MCF 10A (cell line): ENCODE measurements around the gene DNAJA2. TPM values are rescaled to one million over a fixed set of nuclear protein-coding genes. Genes with fewer than 3 reads are reported as not detected.
"Not testable (repeated sequence)": the region's sequence is repeated elsewhere in the genome, so short reads cannot be mapped to it uniquely, and the experiment has no call there.

Experiments used
- BruUV-seq: library from RNA; stranded (reverse); fragments of 400-500 nt; replicated peaks from 2 replicates; lab custom pipeline; 2021; lab: Mats Ljungman, UMichigan
- CTCF ChIA-PET: fragments of 300-600 bp; sonication (Branson Sonifier 250); formaldehyde crosslinking; extraction: SDS; loops from one replicate; lab custom pipeline; 2021; ENCODE audit warnings: antibody characterized with exemption, inconsistent platforms; lab: Yijun Ruan, JAX
- POLR2A ChIA-PET: fragments of 300-600, 350-650 bp; sonication (Branson Sonifier 250); formaldehyde crosslinking; extraction: SDS; loops from one replicate; lab custom pipeline; 2020; ENCODE audit warnings: antibody characterized with exemption, inconsistent platforms; lab: Yijun Ruan, JAX
- DNase-seq: peaks from one replicate; pipeline ENCODE4 v3.0.0-alpha.2; 2018; ENCODE audit not compliant: unreplicated experiment
- H3K27ac Mint-ChIP-seq: one replicate; pipeline ENCODE4 v1.8.0; 2022; ENCODE audit warnings: mild to moderate bottlenecking, low read depth, mixed read lengths; ENCODE audit not compliant: unreplicated experiment
- H3K27me3 Mint-ChIP-seq: one replicate; pipeline ENCODE4 v1.8.0; 2022; ENCODE audit warnings: mixed read lengths; ENCODE audit not compliant: insufficient read depth, unreplicated experiment
- H3K36me3 Mint-ChIP-seq: one replicate; pipeline ENCODE4 v1.8.0; 2022; ENCODE audit warnings: mild to moderate bottlenecking, moderate library complexity, mixed read lengths; ENCODE audit not compliant: insufficient read depth, unreplicated experiment
- H3K4me1 Mint-ChIP-seq: one replicate; pipeline ENCODE4 v1.8.0; 2022; ENCODE audit warnings: mixed read lengths; ENCODE audit not compliant: insufficient read depth, unreplicated experiment
- H3K4me3 Mint-ChIP-seq: one replicate; pipeline ENCODE4 v1.8.0; 2022; ENCODE audit warnings: mild to moderate bottlenecking, moderate library complexity, mixed read lengths; ENCODE audit not compliant: unreplicated experiment
- H3K9me3 Mint-ChIP-seq: one replicate; pipeline ENCODE4 v1.8.0; 2022; ENCODE audit warnings: mixed read lengths; ENCODE audit not compliant: unreplicated experiment
- intact Hi-C: fragments of 100-400 bp; cut with micrococcal nuclease; formaldehyde crosslinking; loops from 2 replicates; pipeline ENCODE4 v1.14.1; 2022
- total RNA-seq: library from RNA; stranded (reverse); gene quantifications from 2 replicates; pipeline ENCODE4 v1.2.3, GENCODE V29; 2022
- TF ChIP-seq, protein P1 (sequence below): fragments of 200-600 bp; IDR thresholded peaks from one replicate; pipeline ENCODE4 v1.8.0; 2022; ENCODE audit warnings: antibody characterized with exemption, mild to moderate bottlenecking; ENCODE audit not compliant: unreplicated experiment

Gene DNAJA2
- total RNA-seq, 1 experiment from 2014 or later: 64.8 TPM

DNA sequence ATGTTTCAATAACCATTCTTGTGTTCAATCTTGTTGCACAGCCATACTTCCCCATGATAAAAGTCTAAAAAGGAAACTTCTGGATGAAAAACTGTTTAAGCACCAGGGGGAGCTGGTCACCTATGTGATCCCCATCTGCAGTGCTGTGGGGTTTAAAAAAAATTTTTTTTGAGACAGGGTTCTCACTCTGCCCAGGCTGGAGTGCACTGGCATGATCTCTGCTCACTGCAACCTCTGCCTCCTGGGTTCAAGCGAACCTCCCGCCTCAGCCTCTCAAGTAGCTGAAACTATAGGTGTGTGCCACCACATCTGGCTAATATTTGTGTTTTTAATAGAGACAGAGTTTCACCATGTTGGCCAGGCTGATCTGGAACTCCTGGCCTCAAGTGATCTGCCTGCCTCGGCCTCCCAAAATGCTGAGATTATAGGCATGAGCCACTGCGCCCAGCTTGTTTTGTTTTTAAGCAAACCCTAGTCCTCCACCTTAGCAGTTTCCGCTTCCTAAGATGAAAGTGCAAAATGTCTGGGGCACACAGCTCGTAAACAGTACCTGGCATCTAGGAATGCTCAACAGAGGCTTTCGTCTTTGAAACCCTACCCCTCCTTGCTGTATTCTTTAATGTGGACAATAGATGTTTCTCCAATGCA lies 25.4 kb downstream of the DNAJA2 start:
- ChIA-PET CTCF (interaction anchor here (0.5 to 3.1 kb wide), 22 partner anchors 8 to 1224 kb away, joined by 3 to 16 read pairs (median 4); no protein-coding TSS in a partner anchor), POLR2A (interaction anchor here (0.6 to 1.1 kb wide), 2 partner anchors 13 to 1347 kb away, joined by 3 read pairs; no protein-coding TSS in a partner anchor)
- TF ChIP-seq, protein P1, sequence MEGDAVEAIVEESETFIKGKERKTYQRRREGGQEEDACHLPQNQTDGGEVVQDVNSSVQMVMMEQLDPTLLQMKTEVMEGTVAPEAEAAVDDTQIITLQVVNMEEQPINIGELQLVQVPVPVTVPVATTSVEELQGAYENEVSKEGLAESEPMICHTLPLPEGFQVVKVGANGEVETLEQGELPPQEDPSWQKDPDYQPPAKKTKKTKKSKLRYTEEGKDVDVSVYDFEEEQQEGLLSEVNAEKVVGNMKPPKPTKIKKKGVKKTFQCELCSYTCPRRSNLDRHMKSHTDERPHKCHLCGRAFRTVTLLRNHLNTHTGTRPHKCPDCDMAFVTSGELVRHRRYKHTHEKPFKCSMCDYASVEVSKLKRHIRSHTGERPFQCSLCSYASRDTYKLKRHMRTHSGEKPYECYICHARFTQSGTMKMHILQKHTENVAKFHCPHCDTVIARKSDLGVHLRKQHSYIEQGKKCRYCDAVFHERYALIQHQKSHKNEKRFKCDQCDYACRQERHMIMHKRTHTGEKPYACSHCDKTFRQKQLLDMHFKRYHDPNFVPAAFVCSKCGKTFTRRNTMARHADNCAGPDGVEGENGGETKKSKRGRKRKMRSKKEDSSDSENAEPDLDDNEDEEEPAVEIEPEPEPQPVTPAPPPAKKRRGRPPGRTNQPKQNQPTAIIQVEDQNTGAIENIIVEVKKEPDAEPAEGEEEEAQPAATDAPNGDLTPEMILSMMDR: peak; percentile 61
- Mint-ChIP-seq H3K9me3 (no peaks in the 10 kb centered on the region), H3K4me3 (no peak overlapping the region), H3K36me3 (no peaks in the 10 kb centered on the region), H3K27me3 (no peaks in the 10 kb centered on the region), H3K4me1 (no peaks in the 10 kb centered on the region), H3K27ac (no peak overlapping the region)
- DNase-seq: peak; percentile 57
- no TSS peak for BruUV-seq
- intact Hi-C loops: loop anchor here (1.0 to 5.0 kb wide), 4 partner anchors 70 to 1674 kb away; partner anchors contain the start of gene NETO2

GRCh38 chr16:46944713-46945112 lies 28.8 kb downstream of the DNAJA2 start:
- H3K27me3 Mint-ChIP-seq, H3K4me3 Mint-ChIP-seq, BruUV-seq, H3K4me1 Mint-ChIP-seq, H3K36me3 Mint-ChIP-seq, H3K9me3 Mint-ChIP-seq, H3K27ac Mint-ChIP-seq, POLR2A ChIA-PET, DNase-seq: not testable (repeated sequence)
- intact Hi-C loops: loop anchor here (5.0 kb wide), 1 partner anchor 1678 kb away; no protein-coding TSS in a partner anchor
- CTCF ChIA-PET: interaction anchor here (4.3 kb wide), 1 partner anchor 14 kb away, joined by 35 read pairs; no protein-coding TSS in a partner anchor

DNA sequence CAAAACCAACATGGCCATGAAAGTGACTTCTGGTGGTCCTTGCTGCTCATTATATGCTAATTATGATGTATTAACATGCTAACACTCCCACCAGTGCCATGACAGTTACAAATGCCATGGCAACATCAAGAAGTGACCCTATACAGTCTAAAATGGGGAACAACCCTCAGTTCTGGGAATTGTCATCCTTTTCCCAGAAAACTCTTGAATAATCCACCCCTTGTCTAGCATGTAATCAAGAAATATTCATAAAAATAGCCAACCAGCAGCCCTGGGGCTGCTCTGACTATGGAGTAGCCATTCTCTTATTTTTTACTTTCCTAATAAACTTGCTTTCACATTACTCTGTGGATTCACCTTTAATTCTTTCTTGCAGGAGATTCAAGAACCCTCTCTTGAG lies 35.9 kb downstream of the DNAJA2 start:
- no peaks in the 10 kb centered on the region for H3K27me3 Mint-ChIP-seq
- ChIA-PET CTCF (interaction anchor here (0.7 to 3.5 kb wide), 3 partner anchors 8 to 264 kb away, joined by 3 to 14 read pairs (median 4); no protein-coding TSS in a partner anchor), POLR2A (no interaction called here)
- H3K4me1 Mint-ChIP-seq: no peaks in the 10 kb centered on the region
- TF ChIP-seq, protein P1: no peak
- H3K27ac Mint-ChIP-seq: no peak overlapping the region
- intact Hi-C loops: no loop called here
- no peaks in the 10 kb centered on the region for H3K9me3 Mint-ChIP-seq
- H3K4me3 Mint-ChIP-seq: no peak overlapping the region
- no peak for DNase-seq
- no peaks in the 10 kb centered on the region for H3K36me3 Mint-ChIP-seq
- no TSS peak for BruUV-seq

DNA sequence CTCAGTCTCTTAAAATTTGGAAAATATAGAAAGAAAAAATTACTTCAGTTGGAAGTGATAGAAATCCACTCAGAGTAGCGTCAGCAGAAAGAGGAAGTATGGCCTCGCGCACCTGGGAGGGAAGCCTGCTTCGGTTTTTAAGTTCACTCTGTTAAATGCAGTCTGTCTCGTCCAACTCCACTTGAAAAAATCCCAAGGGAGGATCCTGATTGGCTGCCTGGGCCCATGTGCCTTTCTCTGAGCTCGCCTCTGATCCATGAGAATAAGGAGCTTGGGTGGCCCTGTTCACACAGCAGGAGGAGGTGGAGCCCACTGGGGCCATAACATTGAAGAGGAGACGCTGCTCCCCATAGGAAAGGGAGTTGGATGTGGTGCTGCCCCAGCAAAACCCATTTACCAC lies 40.7 kb downstream of the DNAJA2 start:
- Mint-ChIP-seq H3K4me3 (no peak overlapping the region), H3K4me1 (no peaks in the 10 kb centered on the region), H3K36me3 (peaks cover 21% of the 10 kb centered on the region), H3K27me3 (no peaks in the 10 kb centered on the region), H3K27ac (no peak overlapping the region), H3K9me3 (no peaks in the 10 kb centered on the region)
- TF ChIP-seq, protein P1: no peak
- CTCF ChIA-PET: interaction anchor here (1.7 to 6.7 kb wide), 3 partner anchors 10 to 80 kb away, joined by 4 to 87 read pairs (median 35); no protein-coding TSS in a partner anchor
- POLR2A ChIA-PET: no interaction called here
- intact Hi-C loops: no loop called here
- no TSS peak for BruUV-seq
- peak; percentile 5 for DNase-seq
